HG02763 (cell line): ENCODE results near the gene DIP2C.
"Not testable (repeated sequence)": the region's sequence is repeated elsewhere in the genome, so short reads cannot be mapped to it uniquely, and the experiment has no call there.

Experiments used
- ATAC-seq: cut with Tn5 transposase; IDR thresholded peaks from one replicate; pipeline ENCODE4 v1.9.1; 2021; ENCODE audit warnings: mild to moderate bottlenecking, moderate library complexity; ENCODE audit not compliant: unreplicated experiment

Gene DIP2C

GRCh38 chr10:525565-526315 is 163.7 kb downstream of the DIP2C start:
- no peak for ATAC-seq

DNA sequence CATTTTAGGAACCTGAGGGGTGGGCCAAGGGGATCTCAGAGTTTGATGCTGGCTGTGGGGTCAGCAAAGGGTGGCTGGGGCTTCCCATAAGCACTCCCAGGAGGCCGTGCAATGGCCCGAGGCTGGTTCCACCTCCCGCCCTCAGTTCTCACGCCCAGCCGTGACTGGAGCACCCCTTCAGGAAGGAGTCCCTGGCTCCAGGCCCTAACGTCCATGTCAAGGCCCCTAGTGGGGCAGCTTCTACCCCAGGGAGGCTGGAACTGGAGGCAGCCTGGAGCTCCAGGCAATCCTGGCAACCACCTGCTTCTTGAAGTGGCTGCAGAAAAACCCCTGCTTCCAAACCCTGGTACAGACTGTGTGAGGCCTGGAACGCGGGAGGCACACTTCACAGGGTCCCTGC is 165.5 kb downstream of the DIP2C start:
- ATAC-seq = no peak

- no peak for ATAC-seq
These were observed 167.1 kb downstream of the DIP2C start for GRCh38 chr10:522350-522749.

GRCh38 chr10:521261-522250 is 167.9 kb downstream of the DIP2C start:
- no peak for ATAC-seq

DNA sequence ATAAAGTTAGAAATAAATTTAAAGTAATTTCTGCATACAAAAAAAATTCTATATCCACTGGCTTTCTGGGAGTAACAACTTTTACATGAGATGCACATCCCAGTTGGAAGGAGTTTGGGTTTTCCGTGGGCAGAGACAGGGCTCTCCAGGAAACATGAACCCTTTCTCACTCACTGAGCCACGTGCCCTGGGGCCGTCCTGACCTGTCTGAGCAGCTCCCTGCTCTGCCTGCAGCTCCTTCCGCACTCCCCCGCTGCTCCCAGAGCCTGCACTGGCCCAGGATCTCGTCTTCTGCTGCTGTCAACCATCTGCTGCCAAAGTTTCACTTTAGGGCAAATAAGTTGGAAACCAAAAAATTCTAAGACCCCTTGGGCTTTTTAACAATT is 169.1 kb downstream of the DIP2C start:
- no peak for ATAC-seq

GRCh38 chr10:519716-520401 is 169.6 kb downstream of the DIP2C start:
- no peak for ATAC-seq

- no peak for ATAC-seq
These were observed 170.3 kb downstream of the DIP2C start for GRCh38 chr10:519055-519715.

GRCh38 chr10:517872-518475 is 171.5 kb downstream of the DIP2C start:
- ATAC-seq = no peak

DNA sequence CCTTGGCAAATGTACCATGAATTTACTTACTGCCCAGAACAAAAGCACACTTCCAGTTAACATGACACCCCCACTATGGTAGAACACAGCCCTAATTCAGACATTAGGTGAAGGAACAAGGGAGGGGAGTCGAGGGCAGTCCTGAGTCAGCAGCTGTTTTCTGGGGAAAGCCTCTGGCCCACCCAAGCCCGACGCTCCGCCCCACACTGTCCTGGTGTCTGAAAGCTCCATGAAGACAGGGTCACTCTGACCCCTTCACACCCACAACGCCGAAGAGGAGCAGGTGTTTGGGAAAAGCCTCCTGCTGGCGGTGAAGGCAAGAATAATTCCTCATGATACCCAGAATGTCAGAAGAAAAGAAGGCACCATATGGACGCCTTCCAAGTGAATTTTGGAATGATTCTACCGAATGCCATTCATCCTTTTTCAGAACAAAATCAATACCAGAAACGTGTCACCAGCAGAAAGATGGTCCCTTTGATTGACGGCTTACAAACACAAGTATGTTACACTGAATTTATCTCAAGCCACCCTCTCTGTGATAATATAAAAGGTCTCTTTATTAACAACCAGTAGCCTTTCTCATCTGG is 172.1 kb downstream of the DIP2C start:
- no peak for ATAC-seq

GRCh38 chr10:516764-517163 is 172.7 kb downstream of the DIP2C start:
- no peak for ATAC-seq

DNA sequence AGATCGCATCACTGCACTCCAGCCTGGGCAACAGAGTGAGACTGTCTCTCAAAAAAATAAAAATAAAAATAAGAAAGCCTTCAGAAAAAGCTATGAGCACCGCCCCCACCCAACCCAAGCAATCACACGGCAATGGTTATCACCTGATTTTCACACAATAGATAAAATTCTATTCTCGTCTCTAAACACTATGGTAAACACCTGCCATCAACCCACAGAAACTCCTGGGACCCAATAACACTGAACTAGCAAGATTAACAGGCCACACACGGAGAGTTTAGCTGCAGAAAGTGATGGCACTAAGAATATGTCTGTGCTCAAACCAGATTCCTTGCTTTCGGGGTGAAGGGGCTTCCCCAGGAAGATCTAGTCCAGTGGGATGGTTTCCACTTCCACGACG is 173.8 kb downstream of the DIP2C start:
- ATAC-seq = no peak

DNA sequence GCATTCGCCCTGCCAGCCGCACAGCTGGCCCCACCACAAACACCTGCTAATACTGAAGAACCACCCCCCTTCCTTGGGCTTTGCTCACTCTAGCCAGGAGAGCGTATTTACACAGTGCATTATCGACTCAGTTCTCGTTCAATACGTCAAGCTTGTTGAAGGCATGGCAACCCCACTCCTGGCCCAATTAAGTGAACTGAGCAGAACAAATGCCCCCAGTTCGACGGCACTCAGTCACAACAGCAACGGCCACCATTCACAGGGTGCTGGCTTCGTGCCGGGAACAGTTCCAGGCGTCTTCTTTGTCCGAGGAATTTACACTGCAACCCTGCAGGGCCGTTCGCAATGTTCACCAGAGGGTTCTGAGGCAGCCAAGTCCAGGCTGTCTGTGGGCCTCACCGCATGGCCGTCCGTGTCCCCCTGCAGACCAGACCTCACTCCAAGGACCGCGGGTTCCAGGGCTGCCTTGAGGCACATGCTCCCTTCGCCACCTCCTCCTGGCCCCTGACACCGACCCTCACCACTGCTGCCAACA is 175.3 kb downstream of the DIP2C start:
- ATAC-seq = no peak

DNA sequence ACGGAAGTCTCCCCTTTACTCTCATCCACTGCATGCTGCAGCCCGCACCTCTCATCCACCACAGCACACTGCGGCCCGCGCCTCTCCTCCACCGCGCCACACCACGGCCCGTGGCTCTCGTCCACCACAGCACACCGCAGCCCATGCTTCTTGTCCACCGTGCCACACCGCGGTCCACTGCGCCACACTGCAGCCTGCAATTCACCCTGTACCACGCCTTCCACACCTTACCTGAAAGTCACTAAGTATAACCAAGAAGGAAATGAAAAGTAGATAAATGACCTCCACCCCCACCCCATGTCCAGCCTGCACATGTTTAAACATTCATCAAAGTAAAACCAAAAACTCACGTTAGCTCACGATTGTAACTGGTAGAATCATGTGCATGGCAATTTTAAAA is 176.1 kb downstream of the DIP2C start:
- ATAC-seq = no peak

GRCh38 chr10:512661-513060 is 176.8 kb downstream of the DIP2C start:
- ATAC-seq = not testable (repeated sequence)

DNA sequence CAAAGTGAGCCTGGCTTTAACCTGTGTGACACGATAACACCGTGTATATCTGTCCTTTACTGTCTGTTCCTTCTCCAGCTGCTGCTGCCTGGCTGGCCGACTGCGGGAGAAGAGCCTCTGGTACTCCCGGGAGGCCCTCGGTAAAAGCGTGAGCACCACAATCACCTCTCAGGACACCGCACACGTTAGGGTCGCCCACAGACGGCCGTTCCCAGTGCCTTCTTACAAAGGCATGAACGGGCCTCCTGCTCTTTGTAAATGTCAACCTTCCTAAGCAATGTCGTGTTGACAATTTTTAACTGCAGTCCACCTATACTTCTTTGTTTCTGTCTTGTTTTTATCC is 177.6 kb downstream of the DIP2C start:
- ATAC-seq = no peak

DNA sequence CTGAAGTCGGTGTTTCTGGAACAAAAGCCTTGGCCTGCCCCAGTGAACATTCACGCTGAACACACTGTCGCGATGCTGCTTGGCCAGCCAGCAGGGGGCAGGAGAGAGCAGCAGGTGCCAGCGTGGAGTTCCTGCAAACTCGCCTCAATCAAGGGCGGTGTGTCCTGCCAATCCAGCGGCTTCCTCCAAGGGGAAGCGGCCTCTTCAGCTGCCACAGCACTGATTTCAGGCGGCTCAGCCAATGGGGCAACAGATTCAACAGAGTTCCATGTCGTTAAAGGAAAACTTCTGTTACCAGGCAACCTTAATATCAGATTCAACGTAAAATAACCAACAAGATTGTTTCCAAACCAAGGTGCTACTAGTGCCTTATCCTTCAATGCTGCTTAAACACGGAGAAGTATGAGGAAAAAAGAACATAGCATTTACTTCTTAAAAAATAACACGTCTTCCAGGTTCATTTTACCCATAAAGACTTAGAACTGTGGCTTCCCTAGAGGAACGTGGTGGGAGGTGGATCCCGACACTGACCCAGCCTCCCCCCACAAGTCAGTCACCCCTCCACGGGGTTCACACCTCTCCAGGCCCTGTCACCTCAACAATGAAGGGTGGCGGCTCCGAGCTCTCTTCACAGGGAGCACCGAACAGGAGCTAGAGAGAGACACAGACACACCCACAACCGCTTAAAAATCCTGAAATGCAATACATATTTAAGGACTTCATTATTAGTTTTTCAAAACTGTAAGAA is 178.2 kb downstream of the DIP2C start:
- ATAC-seq = no peak

DNA sequence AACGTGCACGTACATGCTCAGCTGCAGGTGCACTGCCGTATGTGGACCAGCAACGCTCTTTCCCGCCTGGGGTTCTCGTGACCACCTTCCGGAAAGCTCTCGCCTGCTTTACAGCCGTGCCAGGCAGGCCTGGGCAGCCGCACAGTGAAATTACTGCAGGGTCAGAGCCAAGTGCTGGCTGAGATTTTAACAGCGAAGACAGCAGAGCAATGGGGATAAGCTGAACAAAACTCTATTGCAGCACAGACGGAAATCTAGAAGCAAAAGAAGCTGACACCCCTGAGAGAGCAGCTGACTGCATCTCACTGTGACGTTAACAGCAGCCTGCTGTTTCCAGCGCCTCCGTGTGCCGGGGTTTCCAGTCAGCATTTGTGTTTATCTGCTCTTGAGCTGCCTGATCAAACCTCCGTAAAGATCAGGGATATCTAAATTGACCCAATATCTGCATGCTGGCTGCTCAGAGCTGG is 179.0 kb downstream of the DIP2C start:
- ATAC-seq = no peak

DNA sequence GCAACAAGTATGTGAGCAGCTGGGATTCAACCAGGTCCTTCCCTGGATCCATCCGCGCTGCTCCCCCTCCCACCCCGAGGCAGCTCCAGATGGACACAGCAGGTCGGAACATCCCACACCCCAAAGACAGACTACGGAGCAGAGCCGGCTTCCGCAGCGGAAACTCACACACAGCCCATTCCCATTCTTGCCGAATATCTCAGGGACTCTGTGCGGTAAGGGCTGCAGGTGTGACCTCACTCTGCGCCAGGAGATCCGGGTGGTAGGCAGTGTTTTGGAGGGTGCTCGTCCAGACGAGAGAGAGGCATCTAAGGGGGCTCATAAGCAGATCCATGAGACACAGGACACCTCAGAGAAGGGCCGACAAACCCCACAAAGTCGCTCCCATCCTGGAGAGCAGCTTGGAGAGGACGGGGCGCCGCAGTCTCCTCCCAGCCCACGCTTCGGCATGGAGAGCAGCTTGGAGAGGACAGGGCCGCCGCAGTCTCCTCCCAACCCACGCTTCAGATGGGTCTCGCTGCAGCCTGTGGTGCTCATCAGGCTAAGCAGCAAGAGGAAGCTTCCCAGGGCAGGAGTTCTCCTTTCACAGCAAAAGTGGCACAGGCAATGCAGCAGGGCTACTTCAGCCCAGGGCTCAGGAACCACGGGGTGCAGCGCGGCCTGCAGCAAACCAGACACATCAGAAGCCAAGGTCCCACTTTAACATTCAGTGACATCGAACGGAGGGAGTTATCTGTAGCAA is 179.9 kb downstream of the DIP2C start:
- ATAC-seq = no peak
